Heart right ventricle (tissue), 16 donors: ENCODE measurements around the gene REX1BD. TPM values are rescaled to one million over a fixed set of nuclear protein-coding genes. Genes with fewer than 3 reads are reported as not detected.

Source experiments
- ATAC-seq, 8 donors: fragments of 200-7000 bp; cut with Tn5 transposase; one replicate each; pipeline ENCODE4 v1.9.1; 2020; ENCODE audit warnings: mild to moderate bottlenecking in 8 of 8, moderate library complexity in 8 of 8, moderate number of reproducible peaks in 1 of 8
- DNase-seq, 2 donors: peaks; one replicate each; pipeline ENCODE4 v3.0.0-alpha.2; 2020
- H3K27ac ChIP-seq, 10 donors: fragments of 200-600 bp; sonication (generic) in 2 of 10; one replicate each; pipeline versions ENCODE4 v1.5.0 to v1.8.0; 2020 to 2022; ENCODE audit warnings: mild to moderate bottlenecking in 3 of 10
- H3K27me3 ChIP-seq, 7 donors: fragments of 200-600 bp; one replicate each; pipeline ENCODE4 v1.8.0; 2021 to 2022; ENCODE audit warnings: mild to moderate bottlenecking in 2 of 7
- H3K36me3 ChIP-seq, 9 donors: fragments of 200-600 bp; sonication (generic) in 1 of 9; one replicate each; pipeline versions ENCODE4 v1.5.0 to v1.8.0; 2020 to 2022; ENCODE audit warnings: mild to moderate bottlenecking in 2 of 9
- H3K4me1 ChIP-seq, 9 donors: fragments of 200-600 bp; sonication (generic) in 1 of 9; one replicate each; pipeline versions ENCODE4 v1.5.0 to v1.8.0; 2020 to 2022; ENCODE audit warnings: mild to moderate bottlenecking in 4 of 9
- H3K4me3 ChIP-seq, 10 donors: fragments of 200-600 bp; sonication (generic) in 2 of 10; one replicate each; pipeline versions ENCODE4 v1.5.0 to v1.8.0; 2020 to 2022; ENCODE audit warnings: mild to moderate bottlenecking in 7 of 10, moderate library complexity in 2 of 10
- H3K9me3 ChIP-seq, 11 donors: fragments of 200-600 bp in 10 of 11; sonication (generic) in 2 of 11; one replicate each; pipeline versions ENCODE4 v1.5.0 to v1.8.0; 2013 to 2022; ENCODE audit warnings: mild to moderate bottlenecking in 2 of 11, control low read depth in 1 of 11, moderate library complexity in 1 of 11
- WGBS, 2 donors: extraction: QIAGEN DNeasy Blood & Tissue Kit; methylation state at CpG; one replicate each; pipeline ENCODE4 v1.1.7; 2013; ENCODE audit warnings: inconsistent platforms in 1 of 2; 5-methylcytosine and 5-hydroxymethylcytosine counted together
- intact Hi-C, 10 donors: fragments of 100-400 bp; cut with DNase I; formaldehyde crosslinking; loops; one replicate each; pipeline versions ENCODE4 v1.11.1 to v1.14.2; 2022
- polyA plus RNA-seq, 2 donors: library from polyadenylated mRNA; stranded (reverse); fragments of 200-250 nt; gene quantifications; one replicate each; pipeline ENCODE4 v1.2.3, GENCODE V29; 2013
- total RNA-seq, 10 donors: library from RNA; stranded (reverse); fragmentation: NEBNext Ultra II Directional in 3 of 10; extraction: Animal tissue kit (Norgen Biotek cat#: 25700) in 3 of 10; gene quantifications; one replicate each; pipeline versions ENCODE4 v1.2.1 to v1.2.4, GENCODE V29; 2021 to 2023
- TF ChIP-seq, protein P1 (sequence below), 9 donors: fragments of 200-600 bp; sonication (generic) in 2 of 9; IDR thresholded peaks; one replicate each; pipeline versions ENCODE4 v1.5.0 to v1.8.0; 2021 to 2022; ENCODE audit warnings: antibody characterized with exemption in 9 of 9, mild to moderate bottlenecking in 5 of 9, moderate library complexity in 1 of 9
- donor health status: Arrhythmogenic right ventricular cardiomyopathy.
- donor health status: ischemic (EF 13 %, LVEDD 7.1; RV severe dilation, severe dysfunction).
- donor health status: healthy with polysubstance abuse.
- donor health status: DM: no; HTN: yes; CAD: no.
- donor health status: DM: no; HTN: no; CAD: no.
- donor health status: ischemic (EF 25% LVEDD 6.9; RV normal size, moderate dysfunction).
- donor health status: ischemic (EF 25% LVEDD 5.7; RV mildly dilated, moderate dysfunction).
- donor health status: healthy.
- donor health status: DM: yes; HTN: yes; CAD: no.
- donor health status: Ischemic cardiomyopathy.
- donor health status: ischemic (EF 35%, LVEDD 5.7; RV mildly dilated, moderate dysfunction).
- donor health status: nonischemic (EF 11% LVEDD 7.7; RV severe dilation, severe dysfunction).
- donor health status: DM: yes; HTN: yes; CAD: no.
- donor health status: PGD.
- donor health status: ischemic (EF 29% LVEDD 5.4; RV normal size, mild dysfunction).
- donor health status: nonischemic (EF 23%, LVEDD 6.1; RV moderate dilation, normal function).

The REX1BD gene
- total and polyA plus RNA-seq, 12 donors: 58.5 to 107 (median 68.7) TPM

DNA sequence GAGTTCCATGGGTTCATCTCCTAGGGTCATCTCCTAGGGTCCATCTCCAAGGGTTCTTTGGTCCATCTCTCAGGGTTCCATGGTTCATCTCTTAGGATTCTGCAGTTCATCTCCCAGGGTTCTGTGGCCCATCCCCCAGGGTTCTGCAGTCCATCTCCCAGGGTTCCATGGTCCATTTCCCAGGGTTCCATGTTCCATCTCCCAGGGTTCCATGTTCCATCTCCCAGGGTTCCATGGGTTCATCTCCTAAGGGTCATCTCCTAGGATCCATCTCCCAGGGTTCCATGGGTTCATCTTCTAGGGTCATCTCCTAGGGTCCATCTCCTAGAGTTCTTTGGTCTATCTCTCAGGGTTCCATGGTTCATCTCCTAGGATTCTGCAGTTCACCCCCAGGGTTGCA, 29.0 kb downstream of the REX1BD start:
- H3K9me3 ChIP-seq: no peaks in the 10 kb centered on the region
- peaks cover 9 to 58% (median 52%) of the 10 kb centered on the region in 7 donors for H3K27me3 ChIP-seq
- H3K4me3 ChIP-seq: no peak overlapping the region
- ATAC-seq: no peak
- DNase-seq: no peak
- no peak overlapping the region for H3K27ac ChIP-seq
- TF ChIP-seq, protein P1, sequence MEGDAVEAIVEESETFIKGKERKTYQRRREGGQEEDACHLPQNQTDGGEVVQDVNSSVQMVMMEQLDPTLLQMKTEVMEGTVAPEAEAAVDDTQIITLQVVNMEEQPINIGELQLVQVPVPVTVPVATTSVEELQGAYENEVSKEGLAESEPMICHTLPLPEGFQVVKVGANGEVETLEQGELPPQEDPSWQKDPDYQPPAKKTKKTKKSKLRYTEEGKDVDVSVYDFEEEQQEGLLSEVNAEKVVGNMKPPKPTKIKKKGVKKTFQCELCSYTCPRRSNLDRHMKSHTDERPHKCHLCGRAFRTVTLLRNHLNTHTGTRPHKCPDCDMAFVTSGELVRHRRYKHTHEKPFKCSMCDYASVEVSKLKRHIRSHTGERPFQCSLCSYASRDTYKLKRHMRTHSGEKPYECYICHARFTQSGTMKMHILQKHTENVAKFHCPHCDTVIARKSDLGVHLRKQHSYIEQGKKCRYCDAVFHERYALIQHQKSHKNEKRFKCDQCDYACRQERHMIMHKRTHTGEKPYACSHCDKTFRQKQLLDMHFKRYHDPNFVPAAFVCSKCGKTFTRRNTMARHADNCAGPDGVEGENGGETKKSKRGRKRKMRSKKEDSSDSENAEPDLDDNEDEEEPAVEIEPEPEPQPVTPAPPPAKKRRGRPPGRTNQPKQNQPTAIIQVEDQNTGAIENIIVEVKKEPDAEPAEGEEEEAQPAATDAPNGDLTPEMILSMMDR (IDR thresholded peaks at IDR 0.05): no peak
- H3K4me1 ChIP-seq: peaks cover 0 to 12% (median 3%) of the 10 kb centered on the region in 9 donors
- no peaks in the 10 kb centered on the region for H3K36me3 ChIP-seq
- intact Hi-C loops: no loop called here

- Histone ChIP-seq H3K4me1 (peaks cover 0 to 7% (median 0%) of the 10 kb centered on the region in 9 donors), H3K27me3 (peaks cover 4 to 51% (median 45%) of the 10 kb centered on the region in 7 donors), H3K9me3 (no peaks in the 10 kb centered on the region), H3K27ac (no peak overlapping the region), H3K36me3 (no peaks in the 10 kb centered on the region), H3K4me3 (no peak overlapping the region)
- DNase-seq (no peak), ATAC-seq (no peak)
- WGBS, 2 donors: 90 to 94% methylated on average over 13 of the region's 13 CpGs
- TF ChIP-seq, protein P1 (IDR thresholded peaks at IDR 0.05): no peak
- intact Hi-C loops: no loop called here
These were observed 29.6 kb downstream of the REX1BD start for GRCh38 chr19:18618236-18618635.

GRCh38 chr19:18620311-18620710, 31.7 kb downstream of the REX1BD start:
- Histone ChIP-seq H3K36me3 (no peaks in the 10 kb centered on the region), H3K27me3 (peaks cover 0 to 30% (median 25%) of the 10 kb centered on the region in 7 donors), H3K27ac (no peak overlapping the region), H3K9me3 (no peaks in the 10 kb centered on the region), H3K4me3 (no peak overlapping the region), H3K4me1 (no peaks in the 10 kb centered on the region)
- no peak for DNase-seq
- ATAC-seq: no peak
- intact Hi-C loops: no loop called here
- 87 to 89% methylated on average over 10 of the region's 10 CpGs for WGBS, 2 donors
- TF ChIP-seq, protein P1 (IDR thresholded peaks at IDR 0.05): no peak

GRCh38 chr19:18620902-18621301, 32.3 kb downstream of the REX1BD start:
- intact Hi-C loops: no loop called here
- ATAC-seq (no peak), DNase-seq (no peak)
- no peaks in the 10 kb centered on the region for H3K36me3 ChIP-seq
- H3K4me1 ChIP-seq: no peaks in the 10 kb centered on the region
- WGBS, 2 donors: 85 to 90% methylated on average over 7 of the region's 7 CpGs
- H3K4me3 ChIP-seq: no peak overlapping the region
- no peaks in the 10 kb centered on the region for H3K9me3 ChIP-seq
- TF ChIP-seq, protein P1 (IDR thresholded peaks at IDR 0.05): no peak
- H3K27ac ChIP-seq: no peak overlapping the region
- H3K27me3 ChIP-seq: peaks cover 0 to 25% (median 19%) of the 10 kb centered on the region in 7 donors
